Measurements from ENCODE around the gene CHPT1.
"Not testable (repeated sequence)": the region's sequence is repeated elsewhere in the genome, so short reads cannot be mapped to it uniquely, and the experiment has no call there.

Gene CHPT1

GRCh38 chr12:101729842-101730241 lies 32.4 kb downstream of the CHPT1 start:
- no peak for DNase-seq

DNA sequence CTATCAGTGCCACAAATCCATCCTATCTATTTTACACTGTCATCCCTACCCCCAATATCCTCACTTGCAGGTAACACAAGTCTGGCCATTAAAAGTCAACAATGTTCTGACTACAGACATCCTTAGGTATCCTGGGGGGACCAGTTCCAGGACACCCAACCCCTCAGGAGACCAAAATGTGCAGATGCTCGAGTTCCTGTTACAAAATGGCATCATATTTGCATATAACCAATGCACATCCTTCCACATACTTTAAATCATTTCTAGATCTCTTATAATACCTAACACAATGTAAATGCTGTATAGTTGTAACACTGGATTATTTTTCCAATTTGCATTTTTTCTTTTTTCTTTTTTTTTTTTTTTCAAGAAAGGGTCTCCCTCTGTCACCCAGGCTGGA lies 34.9 kb downstream of the CHPT1 start:
- DNase-seq = no peak

- no peak for DNase-seq
Measured at GRCh38 chr12:101733166-101733565, 35.7 kb downstream of the CHPT1 start.

- DNase-seq = not testable (repeated sequence)
Measured at GRCh38 chr12:101734482-101734881, 37.0 kb downstream of the CHPT1 start.

DNA sequence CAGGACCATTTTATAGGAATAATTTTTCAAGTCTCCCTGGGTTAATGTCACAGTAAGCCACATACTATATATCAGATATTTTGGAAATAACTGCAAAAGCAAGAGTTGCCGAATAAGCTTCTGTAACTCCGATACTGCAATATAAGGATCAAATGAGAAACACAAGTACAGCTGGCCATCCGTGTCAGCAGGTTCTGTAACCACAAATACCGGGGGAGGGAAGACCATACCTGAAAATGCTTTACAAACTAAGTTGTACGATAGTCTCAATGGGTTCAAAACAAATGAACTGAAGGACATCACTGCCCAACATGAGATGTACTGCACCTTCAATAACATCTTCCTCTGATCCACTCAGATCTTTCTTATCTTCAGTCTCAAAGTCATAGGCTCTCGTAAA lies 40.0 kb downstream of the CHPT1 start:
- no peak for DNase-seq

GRCh38 chr12:101738920-101739665 lies 41.7 kb downstream of the CHPT1 start, which contains the start of gene SYCP3:
TSS of gene SYCP3 (minus strand) at chr12:101739462. CDS start at chr12:101737935, 1,527 bp downstream.
- DNase-seq = no peak

DNA sequence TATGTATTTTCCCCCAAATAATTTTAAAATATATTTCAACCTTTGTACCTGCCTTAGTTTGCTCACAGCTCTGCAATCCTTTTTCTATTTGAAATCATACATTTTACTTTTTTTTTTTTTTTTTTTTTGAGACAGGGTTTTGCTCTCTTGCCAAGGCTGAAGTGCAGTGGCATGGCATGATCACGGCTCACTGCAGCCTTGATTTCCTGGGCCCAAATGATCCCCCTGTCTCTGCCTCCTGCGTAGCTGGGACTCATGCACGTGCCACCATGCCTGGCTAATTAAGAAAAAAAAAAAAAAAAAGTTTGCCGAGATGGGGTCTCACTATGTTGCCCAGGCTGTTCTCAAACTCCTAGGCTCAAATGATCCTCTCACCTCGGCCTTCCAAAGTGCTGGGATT lies 43.1 kb downstream of the CHPT1 start:
- DNase-seq = no peak

DNA sequence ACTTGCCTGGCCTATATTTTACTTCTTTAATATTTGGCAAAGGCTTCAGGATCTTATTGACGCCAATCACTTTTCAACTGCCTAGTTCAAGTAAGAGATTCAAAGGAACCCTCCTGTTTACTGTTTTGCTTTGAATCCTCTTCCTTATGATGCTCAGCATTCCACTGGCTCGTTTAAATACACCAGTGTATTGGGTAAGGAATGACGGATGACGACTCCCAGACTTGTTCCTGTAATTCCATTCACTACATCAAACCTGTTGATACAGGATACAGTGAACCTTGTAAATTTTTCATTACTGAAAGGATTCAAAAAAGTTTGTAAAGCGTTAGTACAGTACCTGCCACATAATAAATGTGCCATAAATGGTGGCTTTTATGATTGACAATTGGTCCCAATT lies 43.5 kb downstream of the CHPT1 start:
- no peak for DNase-seq

DNA sequence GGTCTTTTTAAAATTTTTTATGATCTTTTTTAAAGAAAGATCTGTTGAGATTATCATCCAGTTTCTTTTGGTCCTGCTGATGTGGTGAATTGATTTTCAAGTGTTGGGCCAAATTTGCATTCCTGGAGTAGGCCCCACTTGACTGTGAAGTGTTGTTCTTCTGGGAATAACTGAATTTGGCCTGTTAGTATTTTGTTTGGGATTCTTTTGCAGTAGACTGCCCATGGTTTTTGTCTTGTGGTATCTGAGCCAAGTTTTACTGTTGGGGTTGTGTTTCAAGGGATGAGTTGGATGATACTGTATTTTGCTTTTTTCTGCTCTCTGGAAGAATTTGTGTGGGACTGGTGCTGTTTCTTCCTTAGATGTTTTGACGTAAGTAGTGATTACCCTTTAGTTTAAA lies 45.8 kb downstream of the CHPT1 start:
- DNase-seq = no peak

DNA sequence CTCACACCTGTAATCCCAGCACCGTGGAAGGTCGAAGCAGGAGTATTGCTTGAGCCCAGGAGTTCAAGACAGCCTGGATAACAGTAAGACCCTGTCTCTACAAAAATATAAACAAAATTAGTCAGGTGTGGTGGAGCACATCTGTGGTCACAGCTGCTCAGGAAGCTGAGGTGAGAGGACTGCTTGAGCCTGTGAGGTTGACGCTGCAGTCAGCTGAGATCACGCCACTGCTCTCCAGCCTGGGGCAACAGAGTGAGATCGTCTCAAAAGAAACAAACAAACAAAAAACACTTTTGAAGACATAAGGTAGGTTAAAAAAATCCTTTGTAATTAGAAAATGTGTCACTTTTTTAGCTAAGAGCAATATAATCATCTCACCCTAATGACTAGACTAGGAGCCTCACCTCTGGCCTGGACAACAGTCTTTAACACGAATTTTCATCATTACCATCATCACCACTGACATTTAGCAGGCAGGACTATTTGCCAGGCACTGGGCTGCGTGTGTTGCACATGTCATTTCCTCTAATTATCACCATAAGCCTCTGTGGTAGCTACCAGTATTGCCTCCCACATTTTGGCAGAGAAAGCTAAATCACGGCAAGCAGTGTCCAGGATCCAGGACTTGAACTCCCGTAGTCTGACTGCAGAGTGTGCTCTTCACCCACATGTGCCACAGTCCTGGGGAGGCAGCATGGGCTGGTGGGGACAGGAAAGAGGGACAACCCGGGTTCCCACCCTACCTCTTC lies 46.5 kb downstream of the CHPT1 start:
- DNase-seq = no peak

- DNase-seq = no peak
Measured at GRCh38 chr12:101745481-101745880, 48.0 kb downstream of the CHPT1 start.

DNA sequence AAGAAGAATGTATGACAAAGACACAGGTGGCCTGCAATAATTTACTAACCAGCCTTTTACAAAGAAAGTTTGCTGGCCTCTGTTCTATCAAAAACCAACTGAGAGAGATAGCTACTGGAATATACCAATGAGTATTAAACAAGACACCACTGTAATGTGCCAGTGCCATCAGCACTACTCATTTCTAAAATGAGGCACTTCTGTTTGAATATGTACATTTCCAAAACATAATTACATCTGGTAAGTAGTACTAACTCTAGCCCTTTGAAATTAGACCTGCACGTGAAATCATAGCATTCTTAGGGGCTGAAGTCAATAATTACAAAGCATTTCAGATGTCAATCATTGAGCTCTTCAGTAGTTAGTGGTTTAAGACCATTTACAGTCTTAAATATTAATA lies 48.8 kb downstream of the CHPT1 start:
- no peak for DNase-seq

DNA sequence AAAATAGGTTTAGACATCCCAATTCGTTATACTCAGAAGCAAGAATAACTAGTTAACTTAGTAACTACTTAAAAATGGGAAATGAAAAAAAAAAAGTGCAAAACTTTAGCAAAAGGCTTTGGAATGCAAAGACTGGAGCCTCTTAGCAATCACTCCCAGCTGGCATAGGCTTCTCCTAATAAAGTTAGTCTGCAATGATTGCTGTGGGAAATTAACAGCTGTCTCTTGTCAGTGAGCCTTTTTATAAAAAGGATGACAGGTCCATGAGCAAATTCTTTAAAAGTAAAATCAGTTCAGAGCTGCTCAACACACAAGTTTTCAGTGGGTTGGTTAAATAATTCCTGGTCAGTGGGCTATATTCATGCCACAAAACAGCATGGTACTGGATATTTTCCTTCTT lies 49.2 kb downstream of the CHPT1 start:
- no peak for DNase-seq

- no peak for DNase-seq
Measured at GRCh38 chr12:101747697-101748096, 50.3 kb downstream of the CHPT1 start.

DNA sequence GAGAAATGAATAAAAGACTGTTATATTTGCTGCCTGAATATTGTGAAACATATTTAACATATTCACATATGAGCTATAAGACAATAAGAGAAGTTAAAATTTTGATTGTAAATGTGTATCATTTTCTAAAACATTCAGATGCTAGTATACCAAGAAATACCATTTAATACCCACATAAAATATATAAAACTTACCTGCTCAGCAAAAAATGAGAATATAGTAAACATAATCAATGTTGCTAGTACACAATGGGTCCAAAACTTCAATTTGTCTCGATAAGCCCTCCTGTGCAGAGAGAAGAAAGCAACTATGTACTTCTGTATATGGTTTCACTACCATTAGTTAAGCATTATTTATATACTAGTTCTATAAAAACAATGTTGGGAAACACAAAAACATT lies 51.5 kb downstream of the CHPT1 start:
- DNase-seq = no peak

DNA sequence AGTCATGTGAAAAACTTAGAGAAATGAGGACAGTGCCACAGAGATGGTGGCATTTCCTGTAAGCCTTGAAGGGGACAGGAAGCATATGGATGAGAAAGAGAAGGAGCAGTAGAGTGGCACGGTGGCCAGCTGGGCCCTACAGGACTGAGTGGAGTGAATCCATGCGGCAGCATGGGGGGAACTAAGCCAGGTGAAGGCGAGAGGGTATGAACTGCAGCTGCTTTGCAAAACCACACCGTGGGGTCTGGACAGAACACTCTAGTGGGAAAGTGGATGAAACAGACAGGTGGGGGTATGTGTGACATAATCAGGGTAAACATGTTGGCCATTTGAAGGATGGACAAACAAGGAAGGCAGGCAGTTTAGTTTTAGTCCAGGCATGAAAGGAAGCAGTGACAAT lies 52.2 kb downstream of the CHPT1 start:
- no peak for DNase-seq

- no peak for DNase-seq
Measured at GRCh38 chr12:101750152-101750551, 52.7 kb downstream of the CHPT1 start.

DNA sequence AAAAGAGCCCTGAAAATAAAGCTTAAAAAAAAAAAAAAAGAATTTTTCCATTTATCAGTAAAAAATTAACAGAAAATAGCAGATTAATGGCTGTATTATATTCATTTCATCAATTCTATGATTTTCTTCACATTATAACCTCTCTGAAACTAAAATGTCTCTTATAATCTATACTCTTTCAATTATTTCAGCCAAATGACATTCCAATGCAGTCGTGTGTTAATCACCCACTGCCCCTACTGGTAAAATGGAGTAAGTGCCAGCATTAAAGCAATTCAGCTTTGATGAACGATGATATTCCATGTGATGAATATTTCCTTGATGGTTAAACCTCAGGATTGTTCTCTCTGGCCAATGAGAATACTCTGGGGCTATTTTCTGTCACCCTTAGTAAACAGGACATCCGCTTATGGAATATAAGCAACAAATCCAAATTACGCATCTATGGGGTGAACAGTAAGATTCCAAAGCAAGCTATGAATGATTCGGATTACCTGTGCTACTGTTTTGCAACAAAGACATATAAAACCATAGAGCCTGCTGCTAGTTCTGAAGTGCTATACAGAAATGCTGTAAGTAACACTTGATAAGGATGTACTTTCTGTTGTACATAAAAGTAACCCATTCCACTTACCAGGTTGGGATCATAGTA lies 62.1 kb downstream of the CHPT1 start:
- no peak for DNase-seq

GRCh38 chr12:101761350-101761749 lies 63.9 kb downstream of the CHPT1 start:
- no peak for DNase-seq

GRCh38 chr12:101761781-101762180 lies 64.3 kb downstream of the CHPT1 start:
- no peak for DNase-seq

DNA sequence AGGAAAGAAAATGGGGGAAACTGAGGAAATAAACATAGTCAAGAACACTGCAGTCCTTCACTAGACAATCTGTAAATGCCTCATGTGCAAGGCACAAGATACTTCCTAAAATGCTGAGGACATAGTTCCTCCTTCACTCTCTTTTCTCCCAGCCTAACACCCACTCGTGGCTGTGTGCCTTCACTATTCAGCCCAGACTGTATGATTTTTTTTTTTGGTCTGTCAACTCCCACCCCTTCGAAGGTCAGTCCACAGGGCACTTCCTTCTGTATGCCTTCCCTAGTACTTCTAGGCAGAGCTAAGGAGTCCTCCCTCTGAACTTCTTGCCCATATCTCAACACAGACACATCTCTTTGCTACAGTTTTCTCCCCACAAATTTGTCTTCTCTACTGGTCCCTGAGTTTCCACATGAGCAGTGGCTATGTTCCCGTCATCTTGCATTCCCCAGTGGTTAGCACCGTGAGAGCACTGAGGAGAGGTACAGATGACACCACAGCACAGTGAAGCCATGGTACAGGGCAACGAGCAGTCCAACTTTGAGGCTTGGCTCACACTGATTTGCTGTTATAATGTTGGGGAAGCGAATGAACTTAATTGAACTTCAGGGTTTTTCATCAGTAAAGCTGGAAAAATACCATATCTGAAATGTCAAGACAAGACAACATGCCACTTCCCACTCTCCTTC lies 65.9 kb downstream of the CHPT1 start:
- no peak for DNase-seq

DNA sequence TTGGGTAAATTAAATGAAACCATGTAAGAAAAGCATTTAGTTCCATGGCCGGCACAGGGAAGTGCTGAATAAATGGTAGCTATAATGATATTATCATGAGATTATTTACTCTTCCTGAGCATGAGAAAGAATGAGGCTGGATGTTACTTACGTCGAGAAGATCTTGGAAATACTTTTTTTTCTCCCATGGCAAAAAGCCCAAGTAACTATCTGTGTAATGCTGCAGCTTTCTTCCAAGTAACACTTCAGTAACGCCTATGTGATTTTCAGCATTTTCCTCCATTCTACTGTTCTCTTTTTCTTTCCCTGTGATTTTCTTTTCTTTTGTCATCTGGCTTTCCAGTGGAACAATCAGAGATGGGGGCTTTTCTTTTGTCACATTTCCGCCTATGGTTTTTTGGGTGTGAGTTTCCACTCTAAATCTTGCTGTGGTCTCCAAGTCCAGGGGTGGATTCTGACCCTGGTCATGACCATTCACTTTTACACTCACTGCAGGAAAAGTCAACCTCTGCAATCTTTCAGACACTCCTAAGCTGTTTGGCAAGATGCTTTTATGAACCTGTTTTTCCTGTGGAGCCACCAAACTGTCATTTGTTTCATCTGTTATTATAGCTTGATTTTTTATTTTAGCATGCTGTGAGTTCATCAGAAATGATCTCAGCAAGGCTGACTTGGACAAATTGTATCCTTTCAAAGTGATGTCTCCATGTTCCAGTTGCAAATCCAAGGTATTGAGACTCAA lies 66.8 kb downstream of the CHPT1 start:
- no peak for DNase-seq

- no peak for DNase-seq
Measured at GRCh38 chr12:101767537-101767936, 70.1 kb downstream of the CHPT1 start.

All from activated T-cell treated with anti-CD3 and anti-CD28 coated beads for 4 hours (primary cell).